ENCODE data around the gene RPN1.

- TF ChIP-seq CTCF (IDR thresholded peaks at IDR 0.05) (no peak), POLR2A (IDR thresholded peaks at IDR 0.05) (no peak)
Measured at GRCh38 chr3:128684986-128685726, 34.5 kb upstream of the RPN1 start.

All from testis (tissue), 2 donors.